GM23338 (cell line): Measurements from ENCODE around the gene DMKN. TPM values are rescaled to one million over a fixed set of nuclear protein-coding genes. Genes with fewer than 3 reads are reported as not detected.

Source experiments
- ATAC-seq: fragments of 200-7000 bp; cut with Tn5 transposase; 3 replicates; pipeline ENCODE4 v1.9.1; 2020
- DNase-seq: peaks from one replicate; pipeline ENCODE4 v3.0.0-alpha.2; 2015; ENCODE audit warnings: low spot score
- H2AFZ ChIP-seq: fragments of 200-600 bp; sonication (generic); 2 replicates; pipeline ENCODE4 v1.8.0; 2016; ENCODE audit warnings: antibody characterized with exemption, mild to moderate bottlenecking, moderate library complexity
- H3F3A ChIP-seq: fragments of 200-600 bp; sonication (generic); replicated peaks from 2 replicates; pipeline ENCODE4 v1.8.0; 2017; ENCODE audit warnings: antibody characterized with exemption, mixed run types, low read depth
- H3K27ac ChIP-seq: fragments of 200-600 bp; sonication (generic); 2 replicates; pipeline ENCODE4 v1.6.1; 2016; ENCODE audit warnings: low read depth
- H3K27me3 ChIP-seq: fragments of 200-600 bp; sonication (generic); 2 replicates; pipeline ENCODE4 v1.8.0; 2016; ENCODE audit warnings: mild to moderate bottlenecking, mixed run types, moderate library complexity; ENCODE audit not compliant: insufficient read depth
- H3K36me3 ChIP-seq: fragments of 200-600 bp; sonication (generic); 2 replicates; pipeline ENCODE4 v1.8.0; 2016; ENCODE audit warnings: mild to moderate bottlenecking; ENCODE audit not compliant: insufficient read depth
- H3K4me1 ChIP-seq: fragments of 200-600 bp; sonication (generic); 2 replicates; pipeline ENCODE4 v1.8.0; 2016; ENCODE audit warnings: mild to moderate bottlenecking, moderate library complexity; ENCODE audit not compliant: insufficient read depth
- H3K4me2 ChIP-seq: fragments of 200-600 bp; sonication (generic); 2 replicates; pipeline ENCODE4 v1.7.1; 2017; ENCODE audit warnings: mixed run types
- H3K4me3 ChIP-seq: fragments of 200-600 bp; sonication (generic); 2 replicates; pipeline ENCODE4 v1.6.1; 2016; ENCODE audit warnings: mixed run types
- H3K79me2 ChIP-seq: fragments of 200-600 bp; sonication (generic); replicated peaks from 2 replicates; pipeline ENCODE4 v1.8.0; 2017; ENCODE audit warnings: mild to moderate bottlenecking; ENCODE audit not compliant: insufficient read depth
- H3K9me2 ChIP-seq: fragments of 200-600 bp; sonication (generic); 2 replicates; pipeline ENCODE4 v1.8.0; 2017; ENCODE audit not compliant: insufficient read depth
- H4K20me1 ChIP-seq: fragments of 200-600 bp; sonication (generic); replicated peaks from 2 replicates; pipeline ENCODE4 v1.8.0; 2017; ENCODE audit warnings: mild to moderate bottlenecking; ENCODE audit not compliant: insufficient read depth
- H3K27ac Mint-ChIP-seq: 2 replicates; pipeline ENCODE4 v1.8.0; 2020; ENCODE audit warnings: inconsistent platforms, mild to moderate bottlenecking, moderate library complexity, mixed read lengths
- H3K27me3 Mint-ChIP-seq: 3 replicates; pipeline ENCODE4 v1.8.0; 2022; ENCODE audit warnings: low read depth, mild to moderate bottlenecking, moderate library complexity, mixed read lengths, inconsistent platforms; ENCODE audit not compliant: insufficient read depth, poor library complexity
- H3K36me3 Mint-ChIP-seq: 3 replicates; pipeline ENCODE4 v1.8.0; 2021; ENCODE audit warnings: low read depth, mild to moderate bottlenecking, inconsistent platforms, moderate library complexity, mixed read lengths
- H3K4me1 Mint-ChIP-seq: 3 replicates; pipeline ENCODE4 v1.8.0; 2020; ENCODE audit warnings: mild to moderate bottlenecking, inconsistent platforms, mixed read lengths
- H3K4me3 Mint-ChIP-seq: 3 replicates; pipeline ENCODE4 v1.8.0; 2021; ENCODE audit warnings: moderate library complexity, mild to moderate bottlenecking, inconsistent platforms, mixed read lengths
- H3K9me3 Mint-ChIP-seq: 3 replicates; pipeline ENCODE4 v1.8.0; 2020; ENCODE audit warnings: moderate library complexity, mild to moderate bottlenecking, inconsistent platforms, mixed read lengths
- CREB1 ChIP-seq: fragments of 250-450 bp; sonication (Bioruptor Pico); IDR thresholded peaks from 2 replicates; pipeline ENCODE4 v1.5.0; 2020; ENCODE audit warnings: low read depth, mild to moderate bottlenecking, moderate library complexity
- EZH2 ChIP-seq: fragments of 200-600 bp; sonication (generic); IDR thresholded peaks from one replicate; pipeline ENCODE4 v1.8.0; 2017; ENCODE audit warnings: antibody characterized with exemption, mild to moderate bottlenecking, low read depth; ENCODE audit not compliant: unreplicated experiment
- EZH2phosphoT487 ChIP-seq: fragments of 200-600 bp; sonication (generic); IDR thresholded peaks from one replicate; pipeline ENCODE4 v1.8.1; 2018; ENCODE audit warnings: antibody characterized with exemption; ENCODE audit not compliant: unreplicated experiment
- JUNB ChIP-seq: IDR thresholded peaks from one replicate; pipeline ENCODE4 v1.6.1; 2016; ENCODE audit warnings: antibody characterized with exemption; ENCODE audit not compliant: unreplicated experiment
- NANOG ChIP-seq: IDR thresholded peaks from 2 replicates; pipeline ENCODE4 v1.6.1; 2016; ENCODE audit warnings: antibody characterized with exemption, borderline replicate concordance
- POLR2AphosphoS5 ChIP-seq: IDR thresholded peaks from 2 replicates; pipeline ENCODE4 v1.6.1; 2016; ENCODE audit warnings: antibody characterized with exemption, low read depth
- STAT1 ChIP-seq: IDR thresholded peaks from one replicate; pipeline ENCODE4 v1.6.1; 2016; ENCODE audit warnings: antibody characterized with exemption; ENCODE audit not compliant: unreplicated experiment
- ZNF114 ChIP-seq: fragments of 250-450 bp; sonication (Bioruptor Pico); IDR thresholded peaks from 2 replicates; pipeline ENCODE4 v1.5.0; 2020; ENCODE audit warnings: mild to moderate bottlenecking, moderate library complexity
- ZNF331 ChIP-seq: fragments of 250-450 bp; sonication (Bioruptor Pico); IDR thresholded peaks from 2 replicates; pipeline ENCODE4 v1.5.0; 2020; ENCODE audit warnings: low read depth, mild to moderate bottlenecking, moderate library complexity
- polyA plus RNA-seq: library from polyadenylated mRNA; unstranded; fragments of >200 nt; fragmentation: Nextera tagmentation; extraction: Ambion mirVana; gene quantifications from 2 replicates; pipeline ENCODE4 v1.2.1, GENCODE V29; 2016
- total RNA-seq: library from RNA; depleted of rRNA; stranded (reverse); fragments of >200 nt; shearing (Covaris generic); gene quantifications from 2 replicates; pipeline ENCODE4 v1.2.3, GENCODE V29; 2014
- TF ChIP-seq, protein P1 (sequence below): fragments of 250-450 bp; sonication (Bioruptor Pico); IDR thresholded peaks from 2 replicates; pipeline ENCODE4 v1.5.0; 2020; ENCODE audit warnings: mild to moderate bottlenecking, moderate library complexity
- TF ChIP-seq, protein P2 (sequence below): IDR thresholded peaks from 2 replicates; pipeline ENCODE4 v1.6.1; 2016; ENCODE audit warnings: antibody characterized with exemption
- TF ChIP-seq, protein P3 (sequence below): IDR thresholded peaks from one replicate; pipeline ENCODE4 v1.6.1; 2018; ENCODE audit warnings: antibody characterized with exemption; ENCODE audit not compliant: unreplicated experiment
- TF ChIP-seq, protein P4 (sequence below), 2 experiments: fragments of 200-600 bp in 1 of 2; sonication (generic) in 1 of 2; conservative IDR thresholded peaks; 2 replicates each; pipeline versions ENCODE4 v1.5.1 to v1.6.1; 2016 to 2017; ENCODE audit warnings: antibody characterized with exemption in 2 of 2, low read depth in 2 of 2, mild to moderate bottlenecking in 2 of 2, moderate library complexity in 1 of 2

The DMKN gene
- total and polyA plus RNA-seq, 2 experiments from 2014 or later = 259 to 569 TPM

DNA sequence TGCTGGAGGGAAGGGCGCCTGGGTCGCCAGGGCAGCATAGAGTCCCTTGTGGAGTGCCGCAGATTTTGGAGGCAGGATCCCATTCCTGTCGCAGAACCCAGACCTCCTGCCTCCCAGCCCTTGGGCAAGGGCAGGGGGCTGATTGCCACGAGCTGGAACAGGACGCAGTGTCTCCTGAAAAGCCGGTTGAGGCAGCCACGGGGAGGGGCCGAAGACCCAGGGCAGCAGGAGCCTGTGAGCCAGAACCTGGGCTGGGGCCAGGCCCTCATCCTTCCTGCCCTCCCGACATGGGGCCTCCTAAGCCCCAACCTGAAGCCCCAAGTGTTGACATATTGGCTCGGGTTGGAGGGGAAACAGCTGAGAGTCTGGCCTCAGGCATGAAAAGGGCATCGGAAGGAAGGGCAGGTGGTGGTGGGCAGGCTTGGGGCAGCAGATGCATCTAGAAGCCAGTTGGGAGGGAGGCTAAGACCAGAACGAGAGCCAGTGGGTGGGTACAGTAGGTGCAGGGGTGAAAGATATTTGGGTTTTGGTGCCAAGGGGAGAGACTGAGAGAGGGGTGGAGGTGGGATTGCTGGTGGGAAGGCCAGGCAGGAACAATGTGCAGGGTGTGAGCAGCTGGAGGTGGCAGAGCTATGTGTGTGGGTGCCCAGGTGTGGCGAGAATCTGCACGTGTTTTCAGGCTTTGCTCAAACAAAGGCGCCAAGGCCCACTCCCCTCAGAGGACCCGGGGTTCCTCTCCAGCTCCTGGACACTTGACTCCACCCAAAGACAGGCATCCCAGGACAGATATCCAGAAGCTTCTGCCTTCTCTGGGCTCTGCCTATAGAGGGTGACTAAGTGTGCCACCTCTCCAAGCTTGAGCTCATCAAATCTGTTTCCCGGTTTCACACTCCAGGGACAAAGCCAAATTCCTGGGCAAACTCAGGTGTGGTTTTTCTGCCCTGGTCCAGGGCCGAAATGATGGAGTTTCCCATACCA lies 16.1 kb upstream of the DMKN start:
- no peak overlapping the region for H3K27ac ChIP-seq
- H3K27me3 ChIP-seq = peaks cover 29% of the 10 kb centered on the region
- ATAC-seq (no peak), DNase-seq (no peak)
- no peak overlapping the region for H3K4me3 Mint-ChIP-seq
- no peak overlapping the region for H3K4me2 ChIP-seq
- H3K27ac Mint-ChIP-seq = no peak overlapping the region
- H3K27me3 Mint-ChIP-seq = peaks cover 38% of the 10 kb centered on the region
- peaks cover 16% of the 10 kb centered on the region for H3K4me1 Mint-ChIP-seq
- H3K9me2 ChIP-seq = no peaks in the 10 kb centered on the region
- TF ChIP-seq JUNB = no peak
- TF ChIP-seq, protein P1, sequence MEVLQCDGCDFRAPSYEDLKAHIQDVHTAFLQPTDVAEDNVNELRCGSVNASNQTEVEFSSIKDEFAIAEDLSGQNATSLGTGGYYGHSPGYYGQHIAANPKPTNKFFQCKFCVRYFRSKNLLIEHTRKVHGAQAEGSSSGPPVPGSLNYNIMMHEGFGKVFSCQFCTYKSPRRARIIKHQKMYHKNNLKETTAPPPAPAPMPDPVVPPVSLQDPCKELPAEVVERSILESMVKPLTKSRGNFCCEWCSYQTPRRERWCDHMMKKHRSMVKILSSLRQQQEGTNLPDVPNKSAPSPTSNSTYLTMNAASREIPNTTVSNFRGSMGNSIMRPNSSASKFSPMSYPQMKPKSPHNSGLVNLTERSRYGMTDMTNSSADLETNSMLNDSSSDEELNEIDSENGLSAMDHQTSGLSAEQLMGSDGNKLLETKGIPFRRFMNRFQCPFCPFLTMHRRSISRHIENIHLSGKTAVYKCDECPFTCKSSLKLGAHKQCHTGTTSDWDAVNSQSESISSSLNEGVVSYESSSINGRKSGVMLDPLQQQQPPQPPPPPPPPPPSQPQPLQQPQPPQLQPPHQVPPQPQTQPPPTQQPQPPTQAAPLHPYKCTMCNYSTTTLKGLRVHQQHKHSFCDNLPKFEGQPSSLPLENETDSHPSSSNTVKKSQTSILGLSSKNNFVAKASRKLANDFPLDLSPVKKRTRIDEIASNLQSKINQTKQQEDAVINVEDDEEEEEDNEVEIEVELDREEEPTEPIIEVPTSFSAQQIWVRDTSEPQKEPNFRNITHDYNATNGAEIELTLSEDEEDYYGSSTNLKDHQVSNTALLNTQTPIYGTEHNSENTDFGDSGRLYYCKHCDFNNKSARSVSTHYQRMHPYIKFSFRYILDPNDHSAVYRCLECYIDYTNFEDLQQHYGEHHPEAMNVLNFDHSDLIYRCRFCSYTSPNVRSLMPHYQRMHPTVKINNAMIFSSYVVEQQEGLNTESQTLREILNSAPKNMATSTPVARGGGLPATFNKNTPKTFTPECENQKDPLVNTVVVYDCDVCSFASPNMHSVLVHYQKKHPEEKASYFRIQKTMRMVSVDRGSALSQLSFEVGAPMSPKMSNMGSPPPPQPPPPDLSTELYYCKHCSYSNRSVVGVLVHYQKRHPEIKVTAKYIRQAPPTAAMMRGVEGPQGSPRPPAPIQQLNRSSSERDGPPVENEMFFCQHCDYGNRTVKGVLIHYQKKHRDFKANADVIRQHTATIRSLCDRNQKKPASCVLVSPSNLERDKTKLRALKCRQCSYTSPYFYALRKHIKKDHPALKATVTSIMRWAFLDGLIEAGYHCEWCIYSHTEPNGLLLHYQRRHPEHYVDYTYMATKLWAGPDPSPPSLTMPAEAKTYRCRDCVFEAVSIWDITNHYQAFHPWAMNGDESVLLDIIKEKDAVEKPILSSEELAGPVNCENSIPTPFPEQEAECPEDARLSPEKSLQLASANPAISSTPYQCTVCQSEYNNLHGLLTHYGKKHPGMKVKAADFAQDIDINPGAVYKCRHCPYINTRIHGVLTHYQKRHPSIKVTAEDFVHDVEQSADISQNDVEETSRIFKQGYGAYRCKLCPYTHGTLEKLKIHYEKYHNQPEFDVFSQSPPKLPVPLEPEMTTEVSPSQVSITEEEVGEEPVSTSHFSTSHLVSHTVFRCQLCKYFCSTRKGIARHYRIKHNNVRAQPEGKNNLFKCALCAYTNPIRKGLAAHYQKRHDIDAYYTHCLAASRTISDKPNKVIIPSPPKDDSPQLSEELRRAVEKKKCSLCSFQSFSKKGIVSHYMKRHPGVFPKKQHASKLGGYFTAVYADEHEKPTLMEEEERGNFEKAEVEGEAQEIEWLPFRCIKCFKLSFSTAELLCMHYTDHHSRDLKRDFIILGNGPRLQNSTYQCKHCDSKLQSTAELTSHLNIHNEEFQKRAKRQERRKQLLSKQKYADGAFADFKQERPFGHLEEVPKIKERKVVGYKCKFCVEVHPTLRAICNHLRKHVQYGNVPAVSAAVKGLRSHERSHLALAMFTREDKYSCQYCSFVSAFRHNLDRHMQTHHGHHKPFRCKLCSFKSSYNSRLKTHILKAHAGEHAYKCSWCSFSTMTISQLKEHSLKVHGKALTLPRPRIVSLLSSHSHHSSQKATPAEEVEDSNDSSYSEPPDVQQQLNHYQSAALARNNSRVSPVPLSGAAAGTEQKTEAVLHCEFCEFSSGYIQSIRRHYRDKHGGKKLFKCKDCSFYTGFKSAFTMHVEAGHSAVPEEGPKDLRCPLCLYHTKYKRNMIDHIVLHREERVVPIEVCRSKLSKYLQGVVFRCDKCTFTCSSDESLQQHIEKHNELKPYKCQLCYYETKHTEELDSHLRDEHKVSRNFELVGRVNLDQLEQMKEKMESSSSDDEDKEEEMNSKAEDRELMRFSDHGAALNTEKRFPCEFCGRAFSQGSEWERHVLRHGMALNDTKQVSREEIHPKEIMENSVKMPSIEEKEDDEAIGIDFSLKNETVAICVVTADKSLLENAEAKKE = no peak
- TF ChIP-seq ZNF331 (CRISPR knock-in tag) = no peak
- no peak for TF ChIP-seq NANOG
- no peak for TF ChIP-seq EZH2phosphoT487
- TF ChIP-seq, protein P2, sequence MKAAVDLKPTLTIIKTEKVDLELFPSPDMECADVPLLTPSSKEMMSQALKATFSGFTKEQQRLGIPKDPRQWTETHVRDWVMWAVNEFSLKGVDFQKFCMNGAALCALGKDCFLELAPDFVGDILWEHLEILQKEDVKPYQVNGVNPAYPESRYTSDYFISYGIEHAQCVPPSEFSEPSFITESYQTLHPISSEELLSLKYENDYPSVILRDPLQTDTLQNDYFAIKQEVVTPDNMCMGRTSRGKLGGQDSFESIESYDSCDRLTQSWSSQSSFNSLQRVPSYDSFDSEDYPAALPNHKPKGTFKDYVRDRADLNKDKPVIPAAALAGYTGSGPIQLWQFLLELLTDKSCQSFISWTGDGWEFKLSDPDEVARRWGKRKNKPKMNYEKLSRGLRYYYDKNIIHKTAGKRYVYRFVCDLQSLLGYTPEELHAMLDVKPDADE = no peak
- TF ChIP-seq EZH2 = no peak
- TF ChIP-seq, protein P3, sequence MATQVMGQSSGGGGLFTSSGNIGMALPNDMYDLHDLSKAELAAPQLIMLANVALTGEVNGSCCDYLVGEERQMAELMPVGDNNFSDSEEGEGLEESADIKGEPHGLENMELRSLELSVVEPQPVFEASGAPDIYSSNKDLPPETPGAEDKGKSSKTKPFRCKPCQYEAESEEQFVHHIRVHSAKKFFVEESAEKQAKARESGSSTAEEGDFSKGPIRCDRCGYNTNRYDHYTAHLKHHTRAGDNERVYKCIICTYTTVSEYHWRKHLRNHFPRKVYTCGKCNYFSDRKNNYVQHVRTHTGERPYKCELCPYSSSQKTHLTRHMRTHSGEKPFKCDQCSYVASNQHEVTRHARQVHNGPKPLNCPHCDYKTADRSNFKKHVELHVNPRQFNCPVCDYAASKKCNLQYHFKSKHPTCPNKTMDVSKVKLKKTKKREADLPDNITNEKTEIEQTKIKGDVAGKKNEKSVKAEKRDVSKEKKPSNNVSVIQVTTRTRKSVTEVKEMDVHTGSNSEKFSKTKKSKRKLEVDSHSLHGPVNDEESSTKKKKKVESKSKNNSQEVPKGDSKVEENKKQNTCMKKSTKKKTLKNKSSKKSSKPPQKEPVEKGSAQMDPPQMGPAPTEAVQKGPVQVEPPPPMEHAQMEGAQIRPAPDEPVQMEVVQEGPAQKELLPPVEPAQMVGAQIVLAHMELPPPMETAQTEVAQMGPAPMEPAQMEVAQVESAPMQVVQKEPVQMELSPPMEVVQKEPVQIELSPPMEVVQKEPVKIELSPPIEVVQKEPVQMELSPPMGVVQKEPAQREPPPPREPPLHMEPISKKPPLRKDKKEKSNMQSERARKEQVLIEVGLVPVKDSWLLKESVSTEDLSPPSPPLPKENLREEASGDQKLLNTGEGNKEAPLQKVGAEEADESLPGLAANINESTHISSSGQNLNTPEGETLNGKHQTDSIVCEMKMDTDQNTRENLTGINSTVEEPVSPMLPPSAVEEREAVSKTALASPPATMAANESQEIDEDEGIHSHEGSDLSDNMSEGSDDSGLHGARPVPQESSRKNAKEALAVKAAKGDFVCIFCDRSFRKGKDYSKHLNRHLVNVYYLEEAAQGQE = no peak
- TF ChIP-seq ZNF114 (CRISPR knock-in tag) = no peak
- no peak for TF ChIP-seq STAT1
- TF ChIP-seq CREB1 (CRISPR knock-in tag) = no peak
- TF ChIP-seq, protein P4, sequence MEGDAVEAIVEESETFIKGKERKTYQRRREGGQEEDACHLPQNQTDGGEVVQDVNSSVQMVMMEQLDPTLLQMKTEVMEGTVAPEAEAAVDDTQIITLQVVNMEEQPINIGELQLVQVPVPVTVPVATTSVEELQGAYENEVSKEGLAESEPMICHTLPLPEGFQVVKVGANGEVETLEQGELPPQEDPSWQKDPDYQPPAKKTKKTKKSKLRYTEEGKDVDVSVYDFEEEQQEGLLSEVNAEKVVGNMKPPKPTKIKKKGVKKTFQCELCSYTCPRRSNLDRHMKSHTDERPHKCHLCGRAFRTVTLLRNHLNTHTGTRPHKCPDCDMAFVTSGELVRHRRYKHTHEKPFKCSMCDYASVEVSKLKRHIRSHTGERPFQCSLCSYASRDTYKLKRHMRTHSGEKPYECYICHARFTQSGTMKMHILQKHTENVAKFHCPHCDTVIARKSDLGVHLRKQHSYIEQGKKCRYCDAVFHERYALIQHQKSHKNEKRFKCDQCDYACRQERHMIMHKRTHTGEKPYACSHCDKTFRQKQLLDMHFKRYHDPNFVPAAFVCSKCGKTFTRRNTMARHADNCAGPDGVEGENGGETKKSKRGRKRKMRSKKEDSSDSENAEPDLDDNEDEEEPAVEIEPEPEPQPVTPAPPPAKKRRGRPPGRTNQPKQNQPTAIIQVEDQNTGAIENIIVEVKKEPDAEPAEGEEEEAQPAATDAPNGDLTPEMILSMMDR (conservative IDR thresholded peaks at IDR 0.05; ENCODE audit: low read depth in 2 of 2) = no peak
- TF ChIP-seq POLR2AphosphoS5 = no peak
- no peaks in the 10 kb centered on the region for H3K36me3 ChIP-seq
- no peaks in the 10 kb centered on the region for H3F3A ChIP-seq
- no peaks in the 10 kb centered on the region for H4K20me1 ChIP-seq
- no peak overlapping the region for H2AFZ ChIP-seq
- H3K79me2 ChIP-seq = no peaks in the 10 kb centered on the region
- H3K4me3 ChIP-seq = no peak overlapping the region
- H3K9me3 Mint-ChIP-seq = no peaks in the 10 kb centered on the region
- peaks cover 11% of the 10 kb centered on the region for H3K4me1 ChIP-seq
- H3K36me3 Mint-ChIP-seq = no peaks in the 10 kb centered on the region; the same call in 2 of the 3 replicates
